Esophagus muscularis mucosa (tissue), 4 donors: Measurements from ENCODE around the gene CHRM4. TPM values are rescaled to one million over a fixed set of nuclear protein-coding genes. Genes with fewer than 3 reads are reported as not detected.
"Not testable (repeated sequence)": the region's sequence is repeated elsewhere in the genome, so short reads cannot be mapped to it uniquely, and the experiment has no call there.

Experiments used
- DNase-seq: peaks from one replicate; pipeline ENCODE4 v3.0.0-alpha.2; 2017; ENCODE audit errors: extremely low spot score
- H3K27ac ChIP-seq, 4 donors: fragments of 200-600 bp; sonication (generic); replicated peaks in 1 of 4; 1 replicate in 3 of 4; 2 replicates in 1 of 4; pipeline ENCODE4 v1.5.1; 2016 to 2019; ENCODE audit warnings: mild to moderate bottlenecking in 1 of 4
- H3K27me3 ChIP-seq, 4 donors: fragments of 200-600 bp; sonication (generic); one replicate each; pipeline versions ENCODE4 v1.5.1 to v1.6.0; 2016 to 2019
- H3K36me3 ChIP-seq, 4 donors: fragments of 200-600 bp; sonication (generic); one replicate each; pipeline ENCODE4 v1.5.1; 2016 to 2019
- H3K4me1 ChIP-seq, 4 donors: fragments of 200-600 bp; sonication (generic); one replicate each; pipeline ENCODE4 v1.5.1; 2016 to 2019
- H3K4me3 ChIP-seq, 4 donors: fragments of 200-600 bp; sonication (generic); 1 replicate in 2 of 4; 2 replicates in 2 of 4; pipeline ENCODE4 v1.5.1; 2016 to 2019; ENCODE audit warnings: mild to moderate bottlenecking in 4 of 4, moderate library complexity in 1 of 4
- H3K9me3 ChIP-seq, 4 donors: fragments of 200-600 bp; sonication (generic); 1 replicate in 3 of 4; 2 replicates in 1 of 4; pipeline ENCODE4 v1.5.1; 2016 to 2019
- EP300 ChIP-seq: sonication (generic); formaldehyde crosslinking; IDR thresholded peaks from one replicate; pipeline ENCODE4 v1.6.1; 2017; ENCODE audit warnings: antibody characterized with exemption
- POLR2A ChIP-seq: fragments of 450-650 bp; IDR thresholded peaks from one replicate; pipeline ENCODE4 v1.6.1; 2017; ENCODE audit warnings: antibody characterized with exemption, moderate library complexity, mild to moderate bottlenecking, low read depth
- POLR2AphosphoS5 ChIP-seq, 2 donors: sonication (generic); formaldehyde crosslinking; IDR thresholded peaks; one replicate each; pipeline ENCODE4 v1.6.1; 2017; ENCODE audit warnings: antibody characterized with exemption in 2 of 2
- WGBS: methylation state at CpG from one replicate; pipeline ENCODE4 v1.1.5; 2018; 5-methylcytosine and 5-hydroxymethylcytosine counted together
- intact Hi-C: fragments of 100-400 bp; cut with DNase I; formaldehyde crosslinking; loops from one replicate; pipeline ENCODE4 v1.15.1; 2023
- total RNA-seq, 4 donors: library from RNA; depleted of rRNA; stranded (reverse); fragments of >200 nt; gene quantifications; one replicate each; pipeline versions ENCODE4 v1.1.0 to v1.2.1, GENCODE V29; 2016
- TF ChIP-seq, protein P1 (sequence below), 3 experiments: fragments of 200-600 bp in 2 of 3; fragments of 450-650 bp in 1 of 3; sonication (generic) in 2 of 3; IDR thresholded peaks; one replicate each; pipeline ENCODE4 v1.5.1; 2017 to 2019; ENCODE audit warnings: antibody characterized with exemption in 3 of 3, mild to moderate bottlenecking in 2 of 3, moderate library complexity in 1 of 3

Gene CHRM4
- total RNA-seq, 4 donors from 2014 or later, result 0.34 to 1.5 (median 1.0) TPM

DNA sequence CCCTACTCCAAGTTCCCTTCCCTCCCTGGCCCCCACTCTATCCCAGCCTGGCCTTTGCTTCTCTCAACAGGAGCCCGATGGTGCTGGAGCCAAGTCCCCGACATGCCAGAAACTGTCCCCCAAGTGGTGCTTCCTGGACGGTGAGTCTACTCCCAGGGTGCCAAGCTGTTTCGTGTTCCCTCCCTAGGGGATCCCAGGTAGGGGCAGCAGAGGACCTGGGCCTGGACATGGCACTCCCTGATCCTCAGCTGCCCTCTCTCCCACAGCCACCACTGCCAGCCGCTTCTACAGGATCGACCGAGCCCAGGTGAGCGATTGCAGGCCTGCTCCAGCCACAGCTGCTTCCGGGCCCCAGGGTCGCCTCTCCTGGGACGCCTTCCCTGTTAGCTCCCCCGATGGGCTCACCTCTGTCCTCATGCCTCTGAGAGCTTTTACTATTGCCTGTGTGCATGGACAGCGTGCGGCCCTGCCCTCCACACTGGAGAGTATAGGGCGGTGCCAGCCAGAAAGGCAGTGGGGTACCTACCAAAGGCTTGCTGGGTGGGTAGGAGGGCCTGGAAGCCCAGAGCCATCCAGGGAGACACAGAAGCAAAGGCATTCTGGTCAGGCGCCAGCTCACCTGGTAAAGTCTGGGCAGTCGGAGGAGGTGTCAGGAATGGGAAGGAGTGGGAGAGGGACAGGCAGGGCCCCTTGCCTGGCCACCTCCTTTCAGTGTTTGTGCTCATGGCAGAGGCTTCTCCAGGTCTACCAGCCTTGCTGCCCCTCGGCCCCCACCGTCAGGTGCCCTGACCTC is 15.1 kb downstream of the CHRM4 start:
- intact Hi-C loops, result no loop called here
- peaks cover 33 to 71% (median 68%) of the 10 kb centered on the region in 4 donors for H3K36me3 ChIP-seq

GRCh38 chr11:46375392-46376101 is 16.0 kb downstream of the CHRM4 start:
- no peak overlapping the region for H3K4me3 ChIP-seq
- no peak overlapping the region for H3K27ac ChIP-seq
- DNase-seq, result no peak
- 89% methylated on average over 31 of the region's 38 CpGs for WGBS
- peaks cover 33 to 80% (median 76%) of the 10 kb centered on the region in 4 donors for H3K36me3 ChIP-seq
- intact Hi-C loops, result no loop called here
- peaks cover 0 to 3% (median under 1%) of the 10 kb centered on the region in 4 donors for H3K27me3 ChIP-seq
- peaks cover 0 to 18% (median 9%) of the 10 kb centered on the region in 4 donors for H3K4me1 ChIP-seq
- H3K9me3 ChIP-seq, result no peaks in the 10 kb centered on the region
- no peak for TF ChIP-seq EP300
- TF ChIP-seq, protein P1, sequence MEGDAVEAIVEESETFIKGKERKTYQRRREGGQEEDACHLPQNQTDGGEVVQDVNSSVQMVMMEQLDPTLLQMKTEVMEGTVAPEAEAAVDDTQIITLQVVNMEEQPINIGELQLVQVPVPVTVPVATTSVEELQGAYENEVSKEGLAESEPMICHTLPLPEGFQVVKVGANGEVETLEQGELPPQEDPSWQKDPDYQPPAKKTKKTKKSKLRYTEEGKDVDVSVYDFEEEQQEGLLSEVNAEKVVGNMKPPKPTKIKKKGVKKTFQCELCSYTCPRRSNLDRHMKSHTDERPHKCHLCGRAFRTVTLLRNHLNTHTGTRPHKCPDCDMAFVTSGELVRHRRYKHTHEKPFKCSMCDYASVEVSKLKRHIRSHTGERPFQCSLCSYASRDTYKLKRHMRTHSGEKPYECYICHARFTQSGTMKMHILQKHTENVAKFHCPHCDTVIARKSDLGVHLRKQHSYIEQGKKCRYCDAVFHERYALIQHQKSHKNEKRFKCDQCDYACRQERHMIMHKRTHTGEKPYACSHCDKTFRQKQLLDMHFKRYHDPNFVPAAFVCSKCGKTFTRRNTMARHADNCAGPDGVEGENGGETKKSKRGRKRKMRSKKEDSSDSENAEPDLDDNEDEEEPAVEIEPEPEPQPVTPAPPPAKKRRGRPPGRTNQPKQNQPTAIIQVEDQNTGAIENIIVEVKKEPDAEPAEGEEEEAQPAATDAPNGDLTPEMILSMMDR (IDR thresholded peaks at IDR 0.05), result no peak
- TF ChIP-seq POLR2AphosphoS5 (IDR thresholded peaks at IDR 0.05), result no peak
- no peak for TF ChIP-seq POLR2A

More for the DNA sequence above, 15.1 kb downstream of the CHRM4 start:
- Histone ChIP-seq H3K4me3 (no peak overlapping the region), H3K4me1 (peaks cover 4 to 27% (median 19%) of the 10 kb centered on the region in 4 donors), H3K27ac (no peak overlapping the region), H3K27me3 (peaks cover 0 to 11% (median 5%) of the 10 kb centered on the region in 4 donors), H3K9me3 (no peaks in the 10 kb centered on the region)
- 88% methylated on average over 9 of the region's 19 CpGs for WGBS
- no peak for TF ChIP-seq POLR2A
- no peak for TF ChIP-seq POLR2AphosphoS5 (IDR thresholded peaks at IDR 0.05)
- TF ChIP-seq, protein P1 (IDR thresholded peaks at IDR 0.05), result no peak
- TF ChIP-seq EP300, result no peak
- DNase-seq, result no peak

- Histone ChIP-seq H3K4me3 (no peak overlapping the region), H3K4me1 (peaks cover 0 to 10% (median 2%) of the 10 kb centered on the region in 4 donors), H3K27ac (no peak overlapping the region), H3K9me3 (no peaks in the 10 kb centered on the region), H3K36me3 (peaks cover 33 to 87% (median 83%) of the 10 kb centered on the region in 4 donors), H3K27me3 (no peaks in the 10 kb centered on the region)
- no peak for DNase-seq
- 87% methylated on average over 4 of the region's 15 CpGs for WGBS
- intact Hi-C loops, result no loop called here
- TF ChIP-seq EP300 (no peak), POLR2A (no peak), POLR2AphosphoS5 (IDR thresholded peaks at IDR 0.05) (no peak)
- TF ChIP-seq, protein P1 (IDR thresholded peaks at IDR 0.05), result no peak
Observed at GRCh38 chr11:46374815-46375214, 16.8 kb downstream of the CHRM4 start.

- H3K27me3 ChIP-seq, result no peaks in the 10 kb centered on the region
- TF ChIP-seq EP300, result no peak
- peaks cover 33 to 92% (median 90%) of the 10 kb centered on the region in 4 donors for H3K36me3 ChIP-seq
- H3K4me3 ChIP-seq, result no peak overlapping the region
- no peak overlapping the region for H3K27ac ChIP-seq
- DNase-seq, result no peak
- peaks cover 0 to 8% (median 3%) of the 10 kb centered on the region in 4 donors for H3K4me1 ChIP-seq
- intact Hi-C loops, result no loop called here
- H3K9me3 ChIP-seq, result no peaks in the 10 kb centered on the region
- WGBS, result 84% methylated on average over 17 of the region's 30 CpGs
Observed at GRCh38 chr11:46373787-46374740, 17.5 kb downstream of the CHRM4 start.

DNA sequence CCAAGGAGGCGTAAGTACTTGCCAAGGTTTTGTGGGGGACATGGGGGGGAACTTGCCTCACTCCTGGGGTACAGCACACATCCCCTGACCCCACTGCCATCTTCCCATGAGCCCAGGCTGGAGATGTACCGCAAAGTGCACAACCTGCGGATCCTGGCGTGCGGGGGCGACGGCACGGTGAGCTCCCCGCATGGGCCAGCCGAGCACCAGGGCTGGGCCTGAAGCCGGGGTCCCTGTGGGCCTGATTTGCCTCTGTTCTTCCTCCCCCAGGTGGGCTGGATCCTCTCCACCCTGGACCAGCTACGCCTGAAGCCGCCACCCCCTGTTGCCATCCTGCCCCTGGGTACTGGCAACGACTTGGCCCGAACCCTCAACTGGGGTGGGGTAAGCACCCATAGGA is 19.1 kb downstream of the CHRM4 start:
- H3K9me3 ChIP-seq, DNase-seq, H3K27ac ChIP-seq, intact Hi-C loops, H3K4me3 ChIP-seq, H3K27me3 ChIP-seq: not testable (repeated sequence)
- Histone ChIP-seq H3K4me1 (peaks cover 4 to 12% (median 8%) of the 10 kb centered on the region in 4 donors), H3K36me3 (peaks cover 33 to 99% (median 93%) of the 10 kb centered on the region in 4 donors)
- 88% methylated on average over 15 of the region's 15 CpGs for WGBS
